ENCODE data around the gene NPFFR2.
"Not testable (repeated sequence)": the region's sequence is repeated elsewhere in the genome, so short reads cannot be mapped to it uniquely, and the experiment has no call there.

Gene NPFFR2

GRCh38 chr4:72112514-72113156 is 80.8 kb downstream of the NPFFR2 start:
- no peak for DNase-seq

GRCh38 chr4:72118017-72118416 is 86.2 kb downstream of the NPFFR2 start:
- DNase-seq, result no peak

GRCh38 chr4:72119946-72120345 is 88.1 kb downstream of the NPFFR2 start:
- DNase-seq, result no peak

GRCh38 chr4:72128741-72129140 is 96.9 kb downstream of the NPFFR2 start:
- DNase-seq, result no peak

- no peak for DNase-seq
Measured at GRCh38 chr4:72136429-72136828, 104.6 kb downstream of the NPFFR2 start.

GRCh38 chr4:72139997-72140396 is 108.2 kb downstream of the NPFFR2 start:
- not testable (repeated sequence) for DNase-seq

GRCh38 chr4:72144241-72144640 is 112.4 kb downstream of the NPFFR2 start:
- DNase-seq, result no peak

GRCh38 chr4:72152731-72153130 is 120.9 kb downstream of the NPFFR2 start:
- no peak for DNase-seq

- not testable (repeated sequence) for DNase-seq
Measured at GRCh38 chr4:72153634-72154033, 121.8 kb downstream of the NPFFR2 start.

- not testable (repeated sequence) for DNase-seq
Measured at GRCh38 chr4:72169285-72169684, 137.5 kb downstream of the NPFFR2 start.

- DNase-seq, result no peak
Measured at GRCh38 chr4:72169861-72170260, 138.1 kb downstream of the NPFFR2 start.

- no peak for DNase-seq
Measured at GRCh38 chr4:72171761-72172160, 140.0 kb downstream of the NPFFR2 start.

GRCh38 chr4:72179342-72179741 is 147.5 kb downstream of the NPFFR2 start:
- no peak for DNase-seq

GRCh38 chr4:72186714-72187113 is 154.9 kb downstream of the NPFFR2 start:
- DNase-seq, result no peak

- no peak for DNase-seq
Measured at GRCh38 chr4:72194046-72194445, 162.2 kb downstream of the NPFFR2 start.

- DNase-seq, result no peak
Measured at GRCh38 chr4:72194453-72194852, 162.7 kb downstream of the NPFFR2 start.

All from activated CD4-positive, alpha-beta T cell treated with anti-CD3 and anti-CD28 coated beads, Interleukin-2, amount 50 U/mL, for 4 hours (primary cell).